GM18867 (cell line): ENCODE measurements around the gene ADGRE1.

Source experiments
- ATAC-seq: cut with Tn5 transposase; IDR thresholded peaks from one replicate; pipeline ENCODE4 v1.9.1; 2021; ENCODE audit warnings: mild to moderate bottlenecking, moderate library complexity; ENCODE audit not compliant: unreplicated experiment

The ADGRE1 gene

GRCh38 chr19:6873708-6874431 lies 13.5 kb upstream of the ADGRE1 start:
- no peak for ATAC-seq

DNA sequence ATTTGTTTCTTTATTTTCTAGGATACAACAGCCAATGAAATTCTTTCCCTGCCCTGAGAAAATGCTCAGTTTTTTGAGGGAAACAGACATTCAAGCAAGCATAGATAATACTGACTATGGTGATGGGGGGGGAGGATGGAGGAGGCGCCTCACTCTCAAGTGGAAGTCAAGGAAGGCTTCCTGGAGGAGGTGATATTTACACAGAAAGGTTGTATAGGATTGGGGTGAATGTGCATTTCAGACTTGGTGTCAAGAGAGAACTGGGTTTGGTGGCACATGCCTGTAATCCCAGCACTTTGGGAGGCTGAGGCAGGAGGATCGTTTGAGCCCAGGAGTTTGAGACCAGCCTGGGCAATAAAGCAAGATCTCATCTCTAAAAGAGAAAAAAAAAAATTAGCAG lies 12.2 kb upstream of the ADGRE1 start:
- ATAC-seq, result no peak

- no peak for ATAC-seq
Observed at GRCh38 chr19:6876748-6877147, 10.6 kb upstream of the ADGRE1 start.

DNA sequence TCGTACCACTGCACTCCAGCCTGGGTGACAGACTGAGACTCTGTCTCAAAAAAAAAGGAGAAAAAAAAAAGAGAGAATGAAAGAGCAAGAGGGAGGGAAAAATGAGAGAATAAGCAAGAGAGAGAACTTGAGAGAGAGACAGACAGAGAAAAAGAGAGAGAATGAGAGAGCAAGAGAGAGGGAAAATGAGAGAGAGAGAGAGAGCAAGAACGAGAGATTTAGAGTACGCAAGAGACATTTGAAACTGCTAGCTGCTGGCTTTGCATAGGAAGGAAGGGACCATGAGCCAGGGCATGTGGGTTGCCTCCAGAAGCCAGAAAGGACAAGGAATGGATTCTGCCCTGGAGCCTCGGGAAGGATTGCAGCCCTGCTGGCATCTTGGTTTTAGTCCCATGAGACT lies 9.6 kb upstream of the ADGRE1 start:
- no peak for ATAC-seq

DNA sequence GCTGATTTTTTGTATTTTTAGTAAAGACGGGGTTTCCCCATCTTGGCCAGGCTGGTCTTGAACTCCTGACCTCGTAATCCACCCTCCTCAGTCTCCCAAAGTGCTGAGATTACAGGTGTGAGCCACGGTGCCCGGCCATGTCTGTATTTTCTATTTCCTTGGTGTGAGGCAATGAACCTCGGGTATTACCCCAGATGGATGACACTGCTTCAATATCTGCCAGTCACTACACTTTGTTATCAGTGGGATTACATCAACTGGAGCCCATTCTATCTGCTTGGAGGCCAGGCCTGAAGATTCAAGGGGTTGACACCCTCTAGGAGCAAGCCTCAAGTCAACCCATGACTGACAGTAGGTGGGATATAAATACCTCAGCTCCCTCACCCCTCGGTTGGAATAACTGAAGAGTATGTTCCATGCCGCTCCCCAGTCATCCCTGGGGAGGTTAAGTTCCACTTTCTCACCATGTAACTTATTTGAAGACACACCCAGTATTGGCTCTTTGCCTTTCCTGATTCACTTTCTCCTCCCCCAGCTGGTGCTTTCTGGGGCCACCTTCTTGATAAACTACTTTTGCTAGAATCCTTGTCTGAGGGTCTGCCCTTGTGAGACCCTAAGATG lies 992 bp upstream of the ADGRE1 start:
- no peak for ATAC-seq

GRCh38 chr19:6888967-6889366 lies 1.6 kb downstream of the ADGRE1 start:
- no peak for ATAC-seq

GRCh38 chr19:6890401-6890913 lies 3.1 kb downstream of the ADGRE1 start:
- ATAC-seq, result no peak

- no peak for ATAC-seq
Observed at GRCh38 chr19:6890938-6891337, 3.6 kb downstream of the ADGRE1 start.

GRCh38 chr19:6891761-6892385 lies 4.5 kb downstream of the ADGRE1 start:
- no peak for ATAC-seq

GRCh38 chr19:6894313-6894712 lies 6.9 kb downstream of the ADGRE1 start:
- ATAC-seq, result no peak

- ATAC-seq, result no peak
Observed at GRCh38 chr19:6903446-6903845, 16.1 kb downstream of the ADGRE1 start.

- ATAC-seq, result no peak
Observed at GRCh38 chr19:6906559-6907060, 19.2 kb downstream of the ADGRE1 start.

DNA sequence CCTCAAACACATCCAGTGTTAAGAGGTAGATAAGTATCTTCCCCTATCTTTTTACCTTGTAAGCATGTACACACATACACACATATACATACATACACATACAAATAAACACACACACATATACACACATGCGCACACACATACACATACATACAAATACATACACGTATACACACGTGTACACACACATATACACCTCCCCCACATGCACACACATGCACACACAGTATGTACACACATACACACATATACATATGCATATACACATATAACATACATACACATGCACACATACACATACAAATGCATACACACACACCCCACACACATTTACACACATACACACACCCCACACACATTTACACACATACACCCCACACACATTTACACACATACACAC lies 24.1 kb downstream of the ADGRE1 start:
- no peak for ATAC-seq

DNA sequence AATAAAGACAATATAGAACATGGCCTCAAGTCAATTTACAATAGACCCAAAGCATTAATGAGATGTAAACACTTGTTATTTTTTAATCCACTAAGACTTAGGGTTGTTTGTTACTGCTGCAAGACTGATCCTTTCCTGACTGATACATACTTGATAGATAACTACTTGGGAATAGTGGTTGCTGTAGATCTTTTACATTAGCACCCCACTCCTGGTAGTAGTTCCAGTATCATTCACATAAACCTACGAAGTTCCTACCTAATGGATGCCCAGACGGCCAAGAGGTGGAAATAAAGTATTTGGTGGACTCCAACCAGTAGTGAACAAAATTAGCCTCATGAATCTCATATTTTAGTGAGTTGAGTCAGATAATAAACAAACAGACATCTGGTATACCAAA lies 26.9 kb downstream of the ADGRE1 start:
- ATAC-seq, result no peak

- no peak for ATAC-seq
Observed at GRCh38 chr19:6916952-6917351, 29.6 kb downstream of the ADGRE1 start.

GRCh38 chr19:6925386-6925785 lies 38.0 kb downstream of the ADGRE1 start:
- ATAC-seq, result no peak

GRCh38 chr19:6925801-6926751 lies 38.7 kb downstream of the ADGRE1 start:
- ATAC-seq, result no peak

DNA sequence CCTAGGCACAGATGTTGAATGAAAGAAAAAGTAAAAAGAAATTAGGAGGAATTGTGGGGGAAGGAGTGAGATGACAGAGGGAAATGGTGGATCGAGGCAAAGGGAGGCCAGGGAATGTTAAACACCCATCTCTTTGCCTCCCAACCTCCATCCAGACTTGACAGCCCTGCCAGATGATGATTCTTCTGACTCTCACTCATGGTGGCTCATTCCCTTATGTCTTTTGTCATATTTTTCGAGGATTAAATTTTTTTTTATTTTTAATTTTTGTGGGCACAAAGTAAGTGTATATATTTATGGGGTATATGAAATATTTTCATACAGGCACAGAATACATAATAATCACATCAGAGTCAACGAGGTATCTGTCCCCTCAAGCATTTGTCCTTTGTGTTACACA lies 42.8 kb downstream of the ADGRE1 start:
- no peak for ATAC-seq

DNA sequence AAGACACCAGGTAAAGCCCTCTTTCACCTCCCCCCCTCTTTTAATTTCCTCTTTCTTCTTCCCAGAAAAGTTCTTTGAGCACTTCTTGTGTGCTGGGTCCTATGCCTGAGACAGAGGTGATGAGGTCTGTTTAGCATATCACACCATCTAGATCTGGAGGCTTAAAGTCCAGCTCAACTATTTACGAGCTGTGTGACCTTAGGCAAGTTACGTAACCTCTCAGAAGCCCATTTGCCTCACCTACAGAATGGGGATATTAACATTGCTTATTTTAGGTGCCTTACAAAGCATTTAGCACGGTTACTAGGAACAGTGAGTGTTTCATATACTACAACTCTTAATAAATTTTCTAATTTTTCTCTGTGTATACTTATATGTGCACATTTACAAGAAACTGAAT lies 47.7 kb downstream of the ADGRE1 start:
- no peak for ATAC-seq

GRCh38 chr19:6935618-6936017 lies 48.2 kb downstream of the ADGRE1 start:
- no peak for ATAC-seq

DNA sequence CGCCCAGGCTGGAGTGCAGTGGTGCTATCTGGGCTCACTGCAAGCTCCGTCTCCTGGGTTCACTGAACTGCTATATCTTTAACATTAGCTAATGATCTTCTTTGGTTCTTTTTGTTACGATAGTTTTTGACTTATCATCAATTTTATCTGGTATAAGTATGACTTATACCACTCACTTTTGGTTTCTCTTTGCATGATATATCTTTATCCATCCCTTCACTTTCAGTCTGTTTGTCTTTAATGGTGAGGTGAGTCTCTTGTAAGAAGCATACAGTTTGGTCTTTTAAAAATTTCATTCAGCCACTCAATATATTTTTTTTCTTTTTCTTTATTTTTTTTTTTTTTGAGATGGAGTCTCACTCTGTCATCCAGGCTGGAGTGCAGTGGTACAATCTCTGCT lies 58.4 kb downstream of the ADGRE1 start:
- no peak for ATAC-seq
